Skeletal muscle cell (primary cell): ENCODE results near the gene PDCD1.

Source experiments
- DNase-seq: peaks from one replicate; pipeline ENCODE4 v3.0.0-alpha.2; 2010; ENCODE audit warnings: low read depth
- H3K4me3 ChIP-seq: 2 replicates; pipeline ENCODE4 v1.5.1; 2011; ENCODE audit warnings: low read depth, mild to moderate bottlenecking, control low read depth, low read length, moderate library complexity

Gene PDCD1

DNA sequence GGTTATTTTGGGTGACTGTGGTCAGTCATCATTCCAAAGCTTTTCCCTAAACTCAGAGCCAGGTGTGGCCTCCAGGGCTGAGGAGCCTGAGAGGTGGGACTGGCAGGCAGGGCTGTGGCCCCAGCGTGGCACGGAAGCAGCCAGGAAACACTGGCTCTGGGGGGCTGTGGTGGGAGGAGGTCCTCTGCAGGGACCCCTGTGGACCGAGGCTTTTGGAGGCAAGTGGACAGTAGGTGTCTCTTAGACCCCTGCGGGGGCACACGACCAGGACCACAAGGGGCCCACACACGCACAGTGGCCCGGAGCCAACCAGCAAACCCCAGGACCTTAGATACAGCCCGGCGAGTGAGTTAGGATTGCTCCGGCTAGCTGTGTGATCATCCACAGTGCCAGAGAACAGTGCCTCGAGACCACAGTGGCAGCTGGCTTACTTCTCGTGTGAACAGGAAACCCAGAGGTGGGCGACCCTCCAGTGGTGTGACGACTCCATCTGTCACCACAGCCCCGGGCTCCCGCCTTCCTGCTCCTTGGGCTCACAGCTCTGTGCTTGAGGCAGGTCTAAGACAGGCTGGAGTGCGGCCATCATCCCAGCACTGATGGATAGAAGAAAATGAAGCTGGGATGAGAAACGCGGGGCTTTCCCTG, 9.2 kb upstream of the PDCD1 start:
- no peak for DNase-seq

DNA sequence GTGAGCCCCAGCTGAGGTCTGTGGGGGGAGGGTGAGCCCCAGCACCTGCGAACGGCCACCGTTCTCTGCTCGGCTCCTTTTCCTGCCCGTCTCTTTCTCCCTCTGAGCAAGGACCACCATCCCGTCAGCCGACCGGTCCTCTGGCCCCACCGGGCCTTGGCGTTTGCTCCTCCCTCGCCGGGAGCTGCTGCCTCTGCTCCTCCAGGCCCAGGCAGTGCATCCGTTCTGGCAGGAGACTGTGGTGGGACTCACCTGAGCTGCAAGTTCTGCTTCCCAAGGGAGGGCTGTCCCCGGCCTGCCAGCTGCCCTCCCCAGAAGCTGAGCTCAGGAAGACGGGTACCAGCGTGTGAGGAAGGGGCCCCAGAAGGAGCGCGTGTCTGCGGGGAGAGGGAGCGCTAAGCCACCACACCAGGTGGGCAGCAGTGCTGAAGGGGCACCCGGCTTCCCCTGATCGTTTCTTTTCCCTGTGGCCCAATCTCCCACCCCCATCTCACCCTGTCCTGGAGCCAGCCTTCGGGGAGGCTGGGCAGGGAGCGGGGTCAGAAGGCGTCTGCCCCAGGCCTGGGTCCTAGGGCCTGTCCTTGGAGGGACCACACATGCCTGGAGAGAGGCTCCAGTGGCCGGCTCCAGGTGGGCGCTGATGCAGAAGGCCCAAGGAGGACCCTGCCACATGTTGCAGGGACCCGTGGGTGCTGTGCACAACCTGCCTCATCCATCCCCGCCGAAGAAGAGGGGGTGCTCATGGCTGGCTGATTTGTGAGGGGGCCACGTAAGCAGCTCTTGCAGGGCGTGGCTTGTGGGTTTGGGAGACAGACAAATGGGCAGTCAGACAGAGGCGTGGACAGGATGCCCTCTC, 8.3 kb upstream of the PDCD1 start:
- no peak overlapping the region for H3K4me3 ChIP-seq

More for the DNA sequence above, 9.2 kb upstream of the PDCD1 start:
- H3K4me3 ChIP-seq = no peak overlapping the region

DNA sequence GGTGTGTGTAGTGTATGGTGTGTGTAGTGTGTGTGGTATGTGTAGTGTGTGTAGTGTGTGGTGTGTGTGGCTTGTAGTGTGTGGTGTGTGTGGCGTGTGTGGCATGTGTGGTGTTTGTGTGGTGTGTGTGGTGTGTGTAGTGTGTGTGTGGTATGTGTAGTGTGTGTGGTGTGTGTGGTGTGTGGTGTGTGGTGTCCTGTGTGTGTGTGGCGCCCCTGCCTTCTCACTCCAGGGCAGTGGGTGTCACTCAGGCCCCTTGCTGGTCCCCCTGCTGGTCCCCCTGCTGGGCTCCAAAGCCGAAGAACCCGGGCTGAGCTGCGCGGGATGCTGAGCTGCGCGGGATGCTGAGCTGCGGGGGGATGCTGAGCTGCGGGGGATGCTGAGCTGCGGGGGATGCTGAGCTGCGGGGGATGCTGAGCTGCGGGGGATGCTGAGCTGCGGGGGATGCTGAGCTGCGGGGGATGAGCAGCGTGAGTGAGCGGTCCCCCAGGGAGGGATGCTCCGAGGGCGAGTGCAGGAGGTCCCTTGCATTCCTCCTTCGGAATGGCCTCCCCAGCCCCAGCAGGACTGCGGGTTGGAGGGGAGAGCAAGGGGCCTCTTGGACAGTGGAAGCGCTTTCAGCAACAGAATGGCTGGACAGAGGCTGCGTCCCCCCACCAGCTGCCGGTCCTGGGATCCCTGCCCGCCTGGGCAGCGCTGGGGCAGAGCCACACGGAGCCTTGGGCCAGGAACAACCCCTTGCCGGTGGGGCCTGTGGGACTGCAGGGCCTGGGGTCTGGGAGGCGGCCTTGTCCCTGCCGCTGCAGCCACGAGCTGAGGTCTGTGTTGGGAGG, 7.5 kb upstream of the PDCD1 start:
- no peak for DNase-seq
- no peak overlapping the region for H3K4me3 ChIP-seq

More for the DNA sequence above, 8.3 kb upstream of the PDCD1 start:
- no peak for DNase-seq

DNA sequence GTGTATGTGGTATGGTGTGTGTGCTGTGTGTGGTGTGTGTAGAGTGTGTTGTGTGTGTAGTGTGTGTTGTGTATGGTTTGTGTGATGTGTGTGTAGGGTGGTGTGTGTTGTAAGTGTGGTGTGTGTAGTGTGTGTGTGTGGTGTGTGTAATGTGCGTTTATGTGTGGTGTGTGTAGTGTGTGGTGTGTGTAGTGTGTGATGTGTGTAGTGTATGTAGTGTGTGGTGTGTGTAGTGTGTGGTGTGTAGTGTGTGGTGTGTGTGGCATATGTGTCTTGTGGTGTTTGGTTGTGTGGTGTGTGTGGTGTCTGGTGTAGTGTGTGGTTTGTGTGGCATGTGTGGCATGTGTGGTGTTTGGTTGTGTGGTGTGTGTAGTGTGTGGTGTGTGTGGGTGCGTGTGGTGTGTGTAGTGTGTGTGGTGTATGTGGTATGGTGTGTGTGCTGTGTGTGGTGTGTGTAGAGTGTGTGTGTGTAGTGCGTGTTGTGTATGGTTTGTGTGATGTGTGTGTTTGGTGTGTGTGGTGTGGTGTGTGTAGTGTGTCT, 6.8 kb upstream of the PDCD1 start:
- no peak overlapping the region for H3K4me3 ChIP-seq
- no peak for DNase-seq

DNA sequence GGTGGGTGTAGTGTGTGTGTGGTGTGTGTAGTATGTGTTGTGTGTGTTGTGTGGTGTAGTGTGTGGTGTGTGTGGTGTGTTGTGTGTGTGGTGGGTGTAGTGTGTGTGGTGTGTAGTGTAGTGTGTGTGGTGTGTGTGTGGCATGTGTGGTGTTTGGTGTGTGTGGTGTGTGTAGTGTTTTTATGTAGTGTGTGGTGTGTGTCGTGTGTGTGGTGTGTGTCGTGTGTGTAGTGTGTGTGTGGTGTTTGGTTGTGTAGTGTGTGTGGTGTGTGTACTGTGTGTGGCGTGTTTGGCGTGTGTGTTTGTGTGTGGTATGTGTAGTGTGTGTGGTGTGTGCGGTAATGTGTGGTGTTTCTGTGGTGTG, 6.1 kb upstream of the PDCD1 start:
- no peak for DNase-seq
- no peak overlapping the region for H3K4me3 ChIP-seq

DNA sequence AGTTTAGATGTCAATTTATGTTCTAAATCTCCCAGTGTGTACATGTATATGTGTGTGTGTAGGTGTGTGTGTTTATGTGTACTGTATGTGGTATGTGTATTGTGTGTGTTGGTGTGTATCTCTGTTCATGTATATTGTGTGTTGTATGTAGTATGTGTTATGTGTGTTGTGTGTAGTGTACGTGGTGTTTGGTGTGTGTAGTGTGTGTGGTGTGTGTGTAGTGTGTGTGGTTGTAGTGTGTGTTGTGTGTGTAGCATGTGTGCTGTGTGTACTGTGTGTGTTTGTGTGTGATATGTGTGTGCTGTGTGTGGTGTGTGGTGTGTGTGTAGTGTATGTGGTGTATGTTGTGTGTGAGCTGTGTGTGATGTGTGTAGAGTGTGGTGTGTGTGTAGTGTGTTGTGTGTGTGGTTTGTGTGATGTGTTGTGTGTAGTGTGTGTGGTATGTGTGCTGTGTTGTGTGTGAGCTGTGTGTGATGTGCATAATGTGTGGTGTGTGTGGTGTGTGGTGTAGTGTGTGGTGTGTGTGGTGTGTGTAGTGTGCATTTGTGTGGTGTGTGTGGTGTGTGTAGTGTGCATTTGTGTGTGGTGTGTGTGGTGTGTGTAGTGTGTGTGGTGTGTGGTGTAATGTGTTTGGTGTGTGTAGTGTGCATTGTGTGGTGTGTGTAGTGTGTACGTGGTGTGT, 5.6 kb upstream of the PDCD1 start:
- no peak for DNase-seq
- H3K4me3 ChIP-seq = no peak overlapping the region

DNA sequence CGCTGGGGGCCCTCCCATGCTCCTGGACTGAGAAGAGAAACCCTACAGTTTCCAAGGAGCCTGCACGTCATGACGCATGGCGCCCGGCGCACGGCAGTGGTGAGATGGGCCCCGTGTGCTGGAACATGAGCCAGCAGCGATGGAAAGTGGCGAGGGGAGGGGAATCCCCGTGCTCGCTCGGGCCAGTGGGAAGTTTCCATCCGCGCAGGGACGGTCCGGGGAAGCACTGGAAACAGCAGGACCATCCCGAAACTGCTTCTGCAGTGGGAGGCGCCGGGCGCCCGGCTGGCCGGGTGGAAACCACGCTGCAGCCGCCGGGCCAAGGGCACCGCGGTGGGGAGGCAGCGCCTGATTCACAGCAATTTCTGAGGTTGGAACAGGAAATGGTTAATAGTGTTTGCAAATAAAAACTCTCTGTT, 4.9 kb upstream of the PDCD1 start:
- no peak overlapping the region for H3K4me3 ChIP-seq
- DNase-seq = no peak

DNA sequence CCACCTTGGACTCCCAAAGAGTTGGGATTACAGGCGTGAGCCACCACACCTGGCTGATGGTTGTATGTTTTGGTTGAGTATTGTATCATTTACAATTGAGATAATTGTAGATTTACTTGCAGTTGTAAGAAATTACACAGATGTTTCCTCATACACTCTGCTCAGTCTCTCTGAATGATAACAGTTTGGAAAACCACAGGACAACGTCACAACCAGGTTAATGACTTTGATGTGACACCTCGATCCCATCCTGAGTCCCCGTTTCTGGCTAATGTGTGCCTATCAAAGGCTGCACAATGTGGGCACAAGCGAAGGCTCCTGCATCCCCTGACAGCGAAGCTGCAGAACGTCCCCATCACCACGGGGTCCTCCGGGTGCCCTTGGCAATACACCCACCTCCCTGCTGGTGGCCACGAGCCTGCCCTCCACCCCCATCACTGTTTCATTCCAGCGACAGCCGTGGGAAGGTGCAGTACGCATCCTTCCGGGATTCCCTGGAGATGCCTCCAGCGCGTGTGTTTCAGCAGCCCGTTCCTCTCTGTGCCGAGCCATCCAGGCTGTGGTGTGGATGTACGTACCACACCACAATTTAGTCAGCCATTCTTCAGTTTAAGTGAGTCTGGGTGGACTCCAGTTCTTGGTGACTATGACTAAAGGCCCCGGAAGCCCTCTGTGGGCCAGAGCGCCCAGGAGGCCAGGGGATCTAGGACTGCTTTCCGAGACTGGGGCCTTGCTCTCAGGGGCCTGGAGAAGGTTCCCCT, 4.3 kb upstream of the PDCD1 start:
- H3K4me3 ChIP-seq = no peak overlapping the region
- DNase-seq = no peak

DNA sequence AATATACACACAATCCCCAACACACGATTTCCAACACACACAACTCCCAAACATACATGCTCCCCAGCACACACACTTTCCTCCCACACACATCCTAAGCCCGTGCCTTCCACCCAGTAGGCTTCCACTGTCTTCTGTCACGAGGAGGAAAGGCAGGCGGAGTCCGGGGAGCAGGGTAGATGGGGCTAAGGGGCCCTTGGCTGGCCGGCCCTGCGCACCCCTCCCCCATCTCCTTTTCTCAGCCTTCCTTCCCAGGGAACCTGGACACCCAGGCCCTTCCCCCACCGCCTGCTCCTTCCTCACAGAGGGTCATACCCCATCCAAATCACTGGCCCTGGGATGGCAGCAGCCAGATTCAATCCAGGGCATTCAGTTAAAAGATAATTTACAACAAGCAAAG, 3.4 kb upstream of the PDCD1 start:
- no peak for DNase-seq
- no peak overlapping the region for H3K4me3 ChIP-seq

DNA sequence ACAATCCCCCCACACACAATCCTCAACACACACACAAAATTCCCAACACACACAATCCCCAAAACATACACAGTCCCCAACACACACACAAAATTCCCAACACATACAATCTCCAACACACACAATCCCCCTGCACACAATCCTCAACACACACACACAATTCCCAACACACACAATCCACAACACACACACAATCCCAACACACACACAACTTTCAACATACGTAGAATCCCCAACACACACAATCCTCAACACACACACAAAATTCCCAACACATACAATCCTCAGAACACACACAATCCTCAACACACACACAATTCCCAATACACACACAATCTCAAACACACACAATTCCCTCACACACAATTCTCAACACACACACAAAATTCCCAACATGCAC, 2.6 kb upstream of the PDCD1 start:
- DNase-seq = no peak
- no peak overlapping the region for H3K4me3 ChIP-seq

DNA sequence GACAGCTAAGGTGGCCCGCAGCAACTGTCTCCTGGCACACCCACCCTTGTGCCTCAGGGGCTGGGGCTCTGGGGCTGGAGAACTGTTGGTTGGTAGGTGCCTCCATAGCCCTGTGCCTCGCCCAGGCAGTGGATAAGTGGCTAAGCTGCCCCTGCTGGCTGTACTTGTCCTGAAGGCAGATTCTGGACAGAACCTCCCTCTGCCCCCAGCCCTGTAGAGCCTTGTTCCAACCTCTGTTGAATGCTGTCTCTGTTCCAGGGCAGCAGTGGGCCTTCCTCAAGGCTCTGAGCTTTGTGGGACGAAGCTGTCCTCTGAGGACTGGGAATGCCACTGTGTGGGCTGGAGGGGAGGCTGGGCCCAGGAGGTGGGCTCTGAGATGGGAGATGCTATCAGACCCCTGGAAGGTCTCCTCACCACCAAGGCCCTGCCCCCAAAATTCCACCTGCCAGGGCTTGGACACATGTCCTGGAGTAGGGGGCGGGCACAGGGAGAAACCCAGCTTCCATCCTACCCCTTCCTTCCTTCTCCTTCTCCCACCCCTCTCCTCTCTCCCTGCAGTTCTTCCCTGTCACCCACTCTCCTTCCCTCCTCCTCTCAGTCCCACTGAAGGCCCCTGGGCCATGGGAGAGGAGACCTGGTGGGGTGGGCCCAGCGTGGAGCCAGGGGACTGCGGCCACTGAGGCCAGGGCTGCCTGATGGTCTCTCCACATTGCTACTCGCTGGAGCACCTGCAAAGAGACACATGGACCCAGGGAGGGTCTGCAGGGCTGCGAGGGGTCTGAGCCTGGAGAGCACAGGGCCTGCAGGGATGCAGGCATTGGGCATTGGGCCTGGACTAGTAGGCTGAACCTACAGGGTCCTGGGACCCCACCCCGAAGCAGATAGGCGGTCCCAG, 1.7 kb upstream of the PDCD1 start:
- no peak for DNase-seq
- no peak overlapping the region for H3K4me3 ChIP-seq

DNA sequence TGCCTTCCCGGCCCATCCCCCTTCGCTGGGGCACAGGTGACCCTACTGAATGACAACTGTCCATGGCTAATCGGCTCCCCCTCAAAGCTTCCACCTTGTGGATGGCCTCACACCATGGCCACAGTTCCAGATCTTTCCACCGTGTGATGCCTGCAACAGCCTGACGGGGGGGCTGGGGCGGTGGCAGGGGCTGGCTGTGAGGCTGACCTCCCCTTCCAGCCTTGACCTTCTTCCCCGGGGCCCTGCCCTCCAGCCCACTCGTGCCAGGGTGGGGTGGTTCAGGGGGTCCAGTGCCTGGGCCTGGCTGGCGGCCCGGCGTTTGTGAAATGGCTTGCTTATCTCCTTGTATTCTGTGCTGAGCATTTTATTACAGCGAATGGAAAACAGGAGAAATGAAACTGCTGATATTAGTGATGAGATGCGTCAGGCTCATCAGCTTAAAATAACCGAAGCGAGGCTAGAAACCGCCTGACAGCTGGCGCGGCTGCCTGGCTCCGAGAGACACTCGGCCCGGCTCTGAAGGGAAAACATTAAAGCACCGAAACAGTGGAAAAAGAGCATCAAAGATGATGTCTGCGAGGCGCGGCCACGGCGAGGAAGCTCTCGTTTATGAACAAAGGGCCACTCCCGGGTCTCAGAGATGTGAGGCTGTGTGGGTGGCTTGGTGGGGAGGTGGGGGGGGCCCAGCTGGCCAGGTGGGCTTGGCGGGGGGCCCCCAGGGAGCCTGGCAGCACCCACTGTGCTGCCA, 916 bp upstream of the PDCD1 start:
- no peak for DNase-seq
- H3K4me3 ChIP-seq = no peak overlapping the region

DNA sequence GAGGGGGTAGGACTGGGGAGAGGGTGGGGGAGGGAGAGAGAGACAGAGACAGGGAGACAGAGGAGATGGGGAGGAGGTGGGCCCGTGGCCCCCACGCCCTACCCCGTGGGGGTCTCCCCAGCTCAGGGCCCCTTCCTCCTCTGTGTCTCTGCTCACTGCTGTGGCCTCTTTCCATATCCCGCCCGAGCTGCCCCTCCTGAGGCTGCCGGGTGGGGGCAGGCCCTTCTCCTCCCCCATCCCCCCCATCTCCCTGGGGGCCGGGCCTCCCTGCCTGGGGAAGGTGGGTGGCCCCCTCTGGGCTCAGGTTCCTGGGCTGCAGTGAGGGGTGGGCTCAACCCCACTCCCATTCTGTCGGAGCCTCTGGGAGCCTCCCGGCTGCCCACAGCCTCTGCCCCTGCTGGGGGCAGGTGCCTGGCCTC, 332 bp upstream of the PDCD1 start:
- H3K4me3 ChIP-seq = no peak overlapping the region

DNA sequence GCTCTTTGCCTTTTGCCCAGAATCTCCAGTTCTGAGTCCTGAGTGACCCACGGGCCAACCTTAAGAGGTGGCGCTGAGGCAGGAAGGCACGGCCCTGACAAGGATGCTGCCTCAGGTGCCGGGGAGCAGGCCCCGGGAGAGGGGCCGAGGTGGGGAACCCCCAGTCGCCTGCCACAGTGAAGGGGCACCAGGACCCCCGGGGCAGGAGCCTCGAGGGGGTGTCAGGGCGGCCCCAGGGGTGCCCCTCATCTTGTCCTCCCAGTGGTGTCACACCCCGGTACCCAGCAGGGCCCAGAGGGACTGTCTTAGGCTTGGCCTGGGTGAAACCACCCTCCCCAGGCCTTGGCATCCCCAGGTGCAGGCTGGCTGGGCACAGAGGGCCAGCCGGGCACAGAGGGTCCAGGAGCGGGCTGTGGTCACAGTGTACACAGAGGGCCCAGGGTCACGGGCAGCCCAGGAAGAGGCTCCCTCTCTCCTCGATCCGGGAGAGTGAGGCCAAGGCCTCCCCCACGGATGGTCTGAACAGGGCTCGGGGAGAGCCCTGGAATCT, 1.0 kb downstream of the PDCD1 start:
- no peak overlapping the region for H3K4me3 ChIP-seq
- no peak for DNase-seq

More for the DNA sequence above, 332 bp upstream of the PDCD1 start:
- no peak for DNase-seq

DNA sequence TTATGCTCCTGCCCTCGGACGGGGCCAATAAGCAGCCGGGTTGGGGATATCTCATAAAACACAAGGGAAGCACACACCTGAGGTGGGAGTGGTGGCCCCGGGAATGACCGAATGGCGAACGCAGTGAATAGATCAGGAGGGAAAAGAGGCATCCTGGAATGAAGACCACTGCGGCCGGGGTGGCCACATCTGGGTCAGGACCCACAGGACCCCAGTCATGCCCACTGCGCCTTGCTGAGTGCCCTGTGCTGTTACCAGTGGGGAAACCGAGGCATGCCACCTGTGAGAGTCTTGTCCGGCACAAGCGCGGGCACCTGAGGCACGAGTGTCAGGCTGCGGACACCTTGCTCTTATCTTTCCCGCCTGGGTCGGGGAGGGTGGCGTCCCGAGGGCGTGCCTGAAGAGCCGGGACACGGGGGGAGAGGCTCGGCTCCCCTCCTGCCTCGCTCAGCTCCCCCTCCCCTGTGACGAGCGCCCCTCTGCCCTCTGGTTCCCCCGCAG, 1.6 kb downstream of the PDCD1 start:
- no peak for DNase-seq
- no peak overlapping the region for H3K4me3 ChIP-seq

DNA sequence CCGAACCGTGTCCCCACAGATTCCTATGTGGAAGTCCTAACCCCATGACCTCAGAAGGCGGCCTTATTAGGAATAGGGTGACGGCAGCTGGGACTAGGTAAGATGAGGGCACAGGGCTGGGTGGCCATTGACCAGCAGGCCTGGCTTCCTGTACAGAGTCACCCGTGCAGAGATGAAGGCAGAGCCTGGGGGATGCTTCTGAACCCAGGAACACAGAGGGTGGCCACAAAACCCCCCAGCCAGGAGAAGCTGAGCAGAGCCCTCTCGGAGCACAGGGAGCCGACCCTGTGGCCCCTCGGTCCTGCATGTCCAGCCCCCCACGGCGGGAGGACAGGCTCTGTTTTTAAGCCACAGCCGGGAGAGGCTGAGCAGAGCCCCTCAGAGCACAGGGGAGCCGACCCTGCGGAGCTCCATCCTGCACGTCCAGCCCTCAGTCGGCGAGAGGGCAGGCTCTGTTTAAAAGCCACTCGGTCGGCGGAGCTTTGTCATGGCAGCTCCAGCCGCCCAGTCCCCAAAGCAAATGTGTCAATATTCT, 2.7 kb downstream of the PDCD1 start:
- DNase-seq = no peak
- no peak overlapping the region for H3K4me3 ChIP-seq
